OCI-LY3 (cell line): ENCODE results near the gene TSPAN1.

Experiments
- H2AFZ ChIP-seq: fragments of 200-600, 300-600 bp; shearing (Covaris generic); 2 replicates; pipeline ENCODE4 v1.6.0; 2014; ENCODE audit warnings: antibody characterized with exemption, low read depth, low read length
- H3K27ac ChIP-seq: fragments of 200-600, 300-600 bp; sonication (generic); 2 replicates; pipeline ENCODE4 v1.5.1; 2014; ENCODE audit warnings: mild to moderate bottlenecking, low read length, moderate library complexity, mixed read lengths
- H3K27me3 ChIP-seq: fragments of 200-600, 300-600 bp; sonication (generic); 2 replicates; pipeline ENCODE4 v1.6.1; 2014; ENCODE audit warnings: low read depth, low read length, mixed read lengths
- H3K36me3 ChIP-seq: fragments of 200-600, 300-600 bp; sonication (generic); replicated peaks from 2 replicates; pipeline ENCODE3; 2014; ENCODE audit warnings: low read depth, low read length, mixed read lengths
- H3K4me1 ChIP-seq: fragments of 300-600, 200-600 bp; sonication (generic); 2 replicates; pipeline ENCODE4 v1.6.1; 2014; ENCODE audit warnings: low read length, mixed read lengths
- H3K4me2 ChIP-seq: fragments of 200-600, 300-600 bp; sonication (generic); 2 replicates; pipeline ENCODE4 v1.6.1; 2014; ENCODE audit warnings: low read length, mixed read lengths
- H3K4me3 ChIP-seq: fragments of 300-600, 200-600 bp; sonication (generic); 2 replicates; pipeline ENCODE4 v1.5.1; 2014; ENCODE audit warnings: antibody characterized with exemption, mild to moderate bottlenecking, low read length, moderate library complexity
- H3K79me2 ChIP-seq: fragments of 300-600, 200-600 bp; shearing (Covaris generic); 2 replicates; pipeline ENCODE4 v1.6.1; 2014; ENCODE audit warnings: mild to moderate bottlenecking, low read length, mixed read lengths
- H3K9ac ChIP-seq: fragments of 300-600, 200-600 bp; shearing (Covaris generic); 2 replicates; pipeline ENCODE4 v1.6.0; 2014; ENCODE audit warnings: mild to moderate bottlenecking, low read length, moderate library complexity
- H3K9me3 ChIP-seq: fragments of 200-600, 300-600 bp; shearing (Covaris generic); 2 replicates; pipeline ENCODE4 v1.6.1; 2014; ENCODE audit warnings: low read length, mixed read lengths; ENCODE audit not compliant: insufficient read depth
- H4K20me1 ChIP-seq: fragments of 200-600, 300-600 bp; sonication (generic); 2 replicates; pipeline ENCODE4 v1.6.1; 2016; ENCODE audit warnings: low read length, mixed read lengths; ENCODE audit not compliant: insufficient read depth
- EZH2phosphoT487 ChIP-seq: fragments of 200-600 bp; shearing (Covaris generic); IDR thresholded peaks from 2 replicates; pipeline ENCODE4 v1.6.1; 2018; ENCODE audit warnings: antibody characterized with exemption, mixed run types, low read depth
- TF ChIP-seq, protein P1 (sequence below): fragments of 200-600, 300-600 bp; sonication (generic); IDR thresholded peaks from 2 replicates; pipeline ENCODE4 v1.5.1; 2014; ENCODE audit warnings: antibody characterized with exemption, low read length, low read depth

Gene TSPAN1

DNA sequence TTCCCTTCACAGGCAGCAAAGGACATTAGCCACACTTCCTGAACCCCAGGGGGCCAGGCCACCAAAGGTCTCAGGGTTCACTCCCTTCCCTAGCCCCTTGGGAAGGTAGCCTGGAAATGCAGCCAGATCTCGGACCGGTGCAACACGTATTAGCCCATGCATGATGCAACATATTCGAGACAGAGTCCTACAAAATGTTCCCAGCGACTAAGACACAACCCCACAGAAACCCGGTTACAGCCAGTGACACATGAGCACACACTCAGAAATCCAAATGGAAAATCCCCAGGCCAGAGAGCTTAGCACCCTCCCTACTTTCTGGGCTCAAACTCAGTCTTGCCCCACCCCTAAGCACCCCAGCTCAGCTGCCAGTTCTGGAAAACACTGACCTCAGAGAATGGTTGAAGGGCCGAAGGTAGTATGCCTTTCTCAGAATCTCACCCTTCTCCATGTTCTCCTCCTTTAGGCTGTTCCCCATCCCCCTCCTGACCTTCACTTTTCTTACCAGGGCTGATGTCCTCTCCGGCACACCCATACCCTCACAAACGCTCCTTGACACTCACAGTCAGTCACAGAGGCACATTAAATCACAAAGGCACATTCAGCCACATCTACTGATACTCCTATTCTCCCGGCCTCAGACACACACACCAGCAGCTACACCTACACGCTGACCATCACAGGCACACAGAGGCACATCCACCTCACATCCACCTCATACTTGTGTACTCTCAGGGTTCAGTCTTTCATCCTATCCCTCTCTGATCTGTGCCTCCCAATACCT, at the start of gene TSPAN1:
Gene TSPAN1, plus strand, starts transcription at position 640 of the 784 bp plus-strand sequence. CDS start 6,021 bp downstream, outside the sequence.
- Histone ChIP-seq H3K79me2 (no peaks in the 10 kb centered on the region), H3K9ac (no peak within 1 kb of the TSS), H3K36me3 (no peaks in the 10 kb centered on the region), H3K4me1 (peaks cover 12% of the 10 kb centered on the region; the same call in 1 of the 2 replicates), H3K9me3 (no peaks in the 10 kb centered on the region), H3K27me3 (0 out of 2 replicates have a peak, but pooled peaks cover 2% of the 10 kb centered on the region), H3K27ac (no peak within 1 kb of the TSS), H3K4me2 (no peak within 1 kb of the TSS), H4K20me1 (no peaks in the 10 kb centered on the region), H3K4me3 (no peak within 1 kb of the TSS), H2AFZ (no peak within 1 kb of the TSS)
- TF ChIP-seq, protein P1, sequence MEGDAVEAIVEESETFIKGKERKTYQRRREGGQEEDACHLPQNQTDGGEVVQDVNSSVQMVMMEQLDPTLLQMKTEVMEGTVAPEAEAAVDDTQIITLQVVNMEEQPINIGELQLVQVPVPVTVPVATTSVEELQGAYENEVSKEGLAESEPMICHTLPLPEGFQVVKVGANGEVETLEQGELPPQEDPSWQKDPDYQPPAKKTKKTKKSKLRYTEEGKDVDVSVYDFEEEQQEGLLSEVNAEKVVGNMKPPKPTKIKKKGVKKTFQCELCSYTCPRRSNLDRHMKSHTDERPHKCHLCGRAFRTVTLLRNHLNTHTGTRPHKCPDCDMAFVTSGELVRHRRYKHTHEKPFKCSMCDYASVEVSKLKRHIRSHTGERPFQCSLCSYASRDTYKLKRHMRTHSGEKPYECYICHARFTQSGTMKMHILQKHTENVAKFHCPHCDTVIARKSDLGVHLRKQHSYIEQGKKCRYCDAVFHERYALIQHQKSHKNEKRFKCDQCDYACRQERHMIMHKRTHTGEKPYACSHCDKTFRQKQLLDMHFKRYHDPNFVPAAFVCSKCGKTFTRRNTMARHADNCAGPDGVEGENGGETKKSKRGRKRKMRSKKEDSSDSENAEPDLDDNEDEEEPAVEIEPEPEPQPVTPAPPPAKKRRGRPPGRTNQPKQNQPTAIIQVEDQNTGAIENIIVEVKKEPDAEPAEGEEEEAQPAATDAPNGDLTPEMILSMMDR = no peak
- no peak for TF ChIP-seq EZH2phosphoT487

DNA sequence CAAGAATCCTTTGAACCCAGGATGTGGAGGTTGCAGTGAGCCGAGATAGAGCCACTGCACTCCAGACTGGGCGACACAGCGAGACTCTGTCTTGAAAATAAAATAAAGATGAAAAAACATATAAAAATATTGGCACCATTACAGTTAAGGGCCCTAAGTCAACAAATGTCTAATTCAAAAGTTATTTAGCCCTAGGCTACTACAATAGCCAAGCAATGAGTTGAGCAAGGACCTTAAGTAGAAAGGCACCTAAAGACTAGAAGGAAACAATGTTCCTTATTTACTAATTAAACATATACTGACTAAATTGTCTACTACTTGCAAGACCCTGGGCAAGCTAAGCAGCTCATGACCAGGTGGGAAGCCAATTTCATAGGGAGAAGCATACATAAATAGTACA, 46.5 kb upstream of the TSPAN1 start:
- H3K4me1 ChIP-seq = peaks cover 7% of the 10 kb centered on the region; the same call in 1 of the 2 replicates
- no peak overlapping the region for H3K4me3 ChIP-seq
- no peaks in the 10 kb centered on the region for H3K9me3 ChIP-seq
- H3K4me2 ChIP-seq = no peak overlapping the region
- no peaks in the 10 kb centered on the region; the same call in 1 of the 2 replicates for H3K79me2 ChIP-seq
- H4K20me1 ChIP-seq = no peaks in the 10 kb centered on the region
- H3K27me3 ChIP-seq = no peaks in the 10 kb centered on the region
- no peak for TF ChIP-seq EZH2phosphoT487
- TF ChIP-seq, protein P1 = no peak
- no peaks in the 10 kb centered on the region for H3K36me3 ChIP-seq
- no peak overlapping the region for H3K9ac ChIP-seq
- no peak overlapping the region for H2AFZ ChIP-seq
- no peak overlapping the region for H3K27ac ChIP-seq

- Histone ChIP-seq H3K4me3 (peak overlapping the region; percentile 97), H3K9me3 (no peaks in the 10 kb centered on the region), H3K27ac (no peak overlapping the region), H3K4me2 (peak overlapping the region; percentile 99), H3K27me3 (no peaks in the 10 kb centered on the region), H3K36me3 (no peaks in the 10 kb centered on the region), H3K4me1 (peaks cover 19% of the 10 kb centered on the region), H2AFZ (no peak overlapping the region), H4K20me1 (no peaks in the 10 kb centered on the region), H3K9ac (no peak overlapping the region), H3K79me2 (no peaks in the 10 kb centered on the region; the same call in 1 of the 2 replicates)
- TF ChIP-seq, protein P1 = no peak
- no peak for TF ChIP-seq EZH2phosphoT487
These were observed 44.8 kb upstream of the TSPAN1 start for GRCh38 chr1:46130121-46130520.

- no peaks in the 10 kb centered on the region for H3K9me3 ChIP-seq
- peaks cover 21% of the 10 kb centered on the region for H3K4me1 ChIP-seq
- peak overlapping the region; percentile 97 for H3K4me3 ChIP-seq
- no peak for TF ChIP-seq EZH2phosphoT487
- TF ChIP-seq, protein P1 = no peak
- H2AFZ ChIP-seq = no peak overlapping the region
- H3K27me3 ChIP-seq = no peaks in the 10 kb centered on the region
- H4K20me1 ChIP-seq = no peaks in the 10 kb centered on the region
- H3K79me2 ChIP-seq = no peaks in the 10 kb centered on the region; the same call in 1 of the 2 replicates
- H3K27ac ChIP-seq = no peak overlapping the region
- H3K36me3 ChIP-seq = no peaks in the 10 kb centered on the region
- H3K4me2 ChIP-seq = peak overlapping the region; percentile 99
- H3K9ac ChIP-seq = peak overlapping the region; percentile 39; the same call in 1 of the 2 replicates
These were observed 44.3 kb upstream of the TSPAN1 start for GRCh38 chr1:46130606-46131005.
